ENCODE measurements around the gene HSD17B8.

- TF ChIP-seq CTCF (IDR thresholded peaks at IDR 0.05 in 4 of 5, conservative IDR thresholded peaks at IDR 0.05 in 1 of 5) (no peak), POLR2A (IDR thresholded peaks at IDR 0.05) (no peak)
These were observed 23.3 kb upstream of the HSD17B8 start for GRCh38 chr6:33181141-33181540.

Data from gastrocnemius medialis (tissue), 4 donors.